COLO829 (cell line): Measurements from ENCODE around the gene MBD1.
A peak's percentile ranks its signal among the peaks of the same experiment; 100 is the strongest.
"Not testable (repeated sequence)": the region's sequence is repeated elsewhere in the genome, so short reads cannot be mapped to it uniquely, and the experiment has no call there.

Experiments used
- DNase-seq: peaks from one replicate; pipeline ENCODE4 v3.0.0; 2012; ENCODE audit warnings: low spot score

The MBD1 gene

DNA sequence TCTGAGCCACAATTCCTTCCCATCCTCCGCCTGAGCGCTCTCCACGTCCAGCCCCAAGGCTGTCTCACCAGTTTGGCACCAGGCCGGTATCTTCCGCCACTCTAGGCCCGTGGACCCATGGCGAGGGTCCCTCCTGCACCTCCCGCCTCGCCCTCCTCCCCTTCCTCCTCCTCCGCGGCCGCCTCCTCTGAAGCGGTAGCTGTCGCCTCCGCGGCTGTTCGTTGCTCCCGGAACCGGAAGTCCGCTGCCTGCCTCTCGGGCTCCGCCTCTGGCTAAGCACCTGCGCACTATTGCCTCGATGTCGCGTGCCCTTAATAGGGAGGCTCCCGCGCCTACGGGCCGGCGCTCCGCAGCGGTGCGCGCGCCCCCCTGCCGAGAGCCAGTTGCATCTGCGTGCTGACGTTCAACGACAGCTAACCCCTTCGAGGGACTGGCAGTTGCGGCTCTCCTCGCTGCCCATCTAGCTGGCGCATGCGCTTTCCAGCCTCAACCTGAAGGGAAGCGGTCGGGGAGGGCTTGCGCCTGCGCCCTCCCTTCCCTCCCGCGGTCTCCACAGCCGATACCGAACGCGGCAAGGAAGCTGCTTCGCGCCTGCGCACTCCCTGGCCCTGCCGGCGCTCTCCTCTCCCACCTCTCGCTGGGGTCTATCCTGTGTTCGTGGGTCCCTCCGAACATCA is at the start of gene MBD1:
MBD1 (minus strand) TSS at position 229 of the 677 bp plus-strand sequence. CDS start 1,531 bp downstream, outside the sequence.
- DNase-seq = peak; percentile 99

GRCh38 chr18:50330176-50330575 is 48.9 kb upstream of the MBD1 start:
- DNase-seq = no peak

DNA sequence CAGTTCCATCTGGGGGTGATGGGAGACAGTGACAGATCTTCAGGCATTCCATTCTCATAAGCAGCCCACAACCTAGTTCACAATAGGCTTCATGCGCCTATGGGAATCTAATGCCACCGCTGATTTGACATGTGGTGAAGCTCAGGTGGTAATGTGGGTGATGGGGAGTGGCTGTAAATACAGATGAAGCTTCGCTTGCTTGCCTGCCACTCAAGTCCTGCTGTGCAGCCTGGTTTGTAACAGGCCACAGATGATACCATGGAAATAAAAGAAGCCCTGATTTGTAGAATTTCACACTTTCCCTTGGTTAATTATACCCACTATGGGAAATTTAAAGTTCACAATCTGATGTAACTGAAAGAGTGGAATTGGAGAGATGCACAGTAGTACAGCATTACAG is 46.7 kb upstream of the MBD1 start:
- DNase-seq = no peak

DNA sequence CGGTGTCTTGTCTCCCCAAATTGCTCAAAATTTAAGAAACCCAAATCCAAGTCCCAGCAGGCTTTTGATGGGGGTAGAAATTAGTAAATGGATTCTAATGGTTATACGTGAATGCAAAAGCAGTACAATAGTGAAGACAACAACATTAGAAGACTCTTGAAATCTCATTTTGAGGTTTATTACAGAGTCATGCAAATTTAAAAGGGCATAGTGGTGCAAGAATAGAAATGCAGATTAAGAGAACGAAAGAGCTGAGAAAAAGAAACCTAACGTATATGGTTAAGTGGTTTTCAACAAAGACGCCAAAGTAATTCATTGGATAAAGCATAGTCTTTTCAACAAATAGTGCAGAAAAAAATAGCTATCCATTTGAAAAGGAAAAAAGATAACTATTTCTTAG is 39.4 kb upstream of the MBD1 start:
- no peak for DNase-seq

DNA sequence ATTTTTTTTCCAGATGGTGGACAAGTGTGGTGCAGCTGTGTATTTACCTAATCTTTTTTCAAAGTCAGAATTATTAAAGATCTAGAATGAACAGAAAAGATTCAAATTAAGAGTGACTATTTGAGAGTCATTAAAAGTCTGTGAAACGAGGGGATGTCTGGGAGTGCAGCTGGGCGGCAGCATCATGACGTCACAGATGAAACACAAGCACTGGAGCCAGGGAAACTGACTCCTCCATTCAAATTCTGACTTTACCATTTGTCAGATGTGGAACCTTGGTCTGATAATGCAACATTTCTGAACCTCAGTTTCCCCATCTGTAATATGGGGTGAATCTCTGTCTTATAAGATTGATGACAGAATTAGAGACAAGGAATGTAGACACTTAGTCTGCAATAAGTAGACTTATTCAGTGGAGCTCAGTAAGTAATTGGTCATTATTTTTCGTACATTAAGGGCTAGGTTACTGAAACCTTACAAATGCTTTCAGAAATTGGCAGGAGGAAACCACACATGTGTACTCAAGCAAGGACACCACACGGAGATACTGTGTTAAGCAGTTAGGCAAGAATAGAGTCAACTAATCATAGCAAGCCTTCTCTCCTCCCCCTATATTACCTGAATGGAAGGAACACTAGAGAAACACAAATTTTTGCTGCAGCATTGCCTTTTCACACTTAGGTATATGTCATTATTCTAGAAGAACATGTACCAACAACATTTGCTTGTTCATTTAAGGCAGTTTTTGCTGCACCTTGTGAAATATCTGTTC is 34.0 kb upstream of the MBD1 start:
- no peak for DNase-seq

DNA sequence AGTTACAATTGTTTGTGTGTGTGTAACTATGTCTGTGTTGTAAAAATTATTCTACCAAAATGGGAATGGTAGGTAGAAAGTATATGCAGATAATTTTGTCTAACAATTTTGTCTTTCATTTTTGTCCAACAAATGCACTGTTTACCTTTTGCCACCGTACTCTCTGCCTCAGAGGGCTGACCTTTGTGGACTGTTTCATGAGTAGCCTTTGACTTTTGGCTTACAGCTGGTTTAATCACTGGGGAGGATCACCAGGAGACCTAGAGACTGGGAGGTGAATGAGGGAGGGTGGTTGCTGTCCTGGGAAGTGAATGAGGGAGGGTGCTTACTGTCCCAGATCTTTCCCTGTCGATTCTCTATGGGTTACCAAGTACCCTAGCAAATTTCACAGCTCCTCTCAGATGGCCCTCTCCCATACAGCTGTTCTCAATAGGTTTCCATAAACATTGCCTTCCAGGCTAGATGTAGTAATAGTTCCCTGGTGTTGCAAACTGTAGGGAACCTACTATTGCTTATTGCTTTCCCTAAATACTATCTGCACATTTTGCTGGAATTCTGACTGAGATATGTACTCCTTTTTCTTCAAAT is 32.6 kb upstream of the MBD1 start:
- DNase-seq = no peak

- DNase-seq = no peak
These were observed 31.8 kb upstream of the MBD1 start for GRCh38 chr18:50313031-50313607.

GRCh38 chr18:50312296-50313030 is 31.1 kb upstream of the MBD1 start:
- DNase-seq = no peak

- no peak for DNase-seq
These were observed 30.3 kb upstream of the MBD1 start for GRCh38 chr18:50311650-50312049.

DNA sequence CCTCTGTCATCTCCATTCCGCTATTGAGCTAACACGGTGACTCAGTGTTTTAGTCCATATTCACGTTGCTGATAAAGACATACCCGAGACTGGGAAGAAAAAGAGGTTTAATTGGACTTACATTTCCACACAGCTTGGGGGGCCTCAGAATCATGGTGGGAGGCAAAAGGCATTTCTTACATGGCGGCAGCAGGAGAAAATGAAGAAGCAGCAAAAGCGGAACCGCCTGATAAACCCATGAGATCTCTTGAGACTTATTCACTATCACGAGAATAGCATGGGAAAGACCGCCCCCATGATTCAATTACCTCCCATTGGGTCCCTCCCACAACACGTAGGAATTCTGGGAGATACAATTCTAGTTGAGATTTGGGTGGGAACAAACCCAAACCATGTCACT is 28.8 kb upstream of the MBD1 start:
- DNase-seq = no peak

DNA sequence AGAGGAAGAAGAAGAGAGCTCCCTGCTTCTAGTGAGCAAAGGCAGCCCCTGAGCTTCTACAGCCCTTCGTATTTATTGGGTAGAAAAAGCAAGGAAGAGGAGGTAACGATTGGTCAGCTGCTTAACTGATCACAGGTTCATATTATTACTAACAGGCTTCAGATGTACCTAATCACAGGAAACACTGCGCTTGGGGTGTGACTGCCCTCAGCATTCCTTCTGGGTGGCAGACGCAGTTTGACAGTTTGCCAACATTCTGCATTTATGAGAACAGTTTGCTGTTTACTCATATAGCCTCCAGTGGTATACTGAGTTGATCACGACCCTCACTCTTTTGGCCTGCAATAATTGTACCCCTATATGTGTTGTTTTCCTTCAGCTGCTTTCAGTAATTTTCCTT is 27.5 kb upstream of the MBD1 start:
- not testable (repeated sequence) for DNase-seq

DNA sequence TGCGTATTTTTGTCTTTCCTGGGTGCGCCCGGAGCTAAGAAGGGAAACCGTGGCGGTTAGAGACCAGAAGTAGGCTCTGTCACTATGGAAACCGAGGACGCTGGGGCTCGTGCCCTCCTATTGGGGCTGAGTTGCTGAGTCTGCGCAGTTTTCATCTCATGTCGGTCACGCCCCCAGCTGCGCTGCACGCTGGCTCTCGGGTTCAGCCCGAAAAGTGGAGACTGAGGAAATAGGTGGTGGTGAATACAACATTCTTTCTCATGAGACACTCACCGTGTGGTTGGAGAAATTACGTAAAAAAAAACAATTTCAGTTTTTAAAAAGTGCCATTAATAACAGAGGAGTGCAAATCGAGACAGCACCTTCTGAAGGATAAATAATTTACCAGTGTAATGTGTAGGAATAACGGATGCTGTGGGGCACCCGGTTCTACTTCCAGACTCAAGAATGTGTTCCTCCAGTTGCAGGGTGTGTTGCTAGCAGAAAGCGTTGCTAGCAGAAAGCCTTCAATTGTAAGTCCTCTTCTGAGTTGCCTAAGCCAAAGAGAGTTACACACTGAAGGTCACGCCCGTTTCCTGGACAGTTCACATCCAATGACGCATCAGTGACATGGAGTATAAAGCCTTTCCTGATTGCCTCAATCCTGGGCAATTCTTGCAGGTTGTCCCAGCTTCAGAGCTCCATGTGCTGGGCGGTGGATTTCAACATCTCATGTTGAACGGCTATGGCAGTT is 26.6 kb upstream of the MBD1 start:
- peak; percentile 94 for DNase-seq

DNA sequence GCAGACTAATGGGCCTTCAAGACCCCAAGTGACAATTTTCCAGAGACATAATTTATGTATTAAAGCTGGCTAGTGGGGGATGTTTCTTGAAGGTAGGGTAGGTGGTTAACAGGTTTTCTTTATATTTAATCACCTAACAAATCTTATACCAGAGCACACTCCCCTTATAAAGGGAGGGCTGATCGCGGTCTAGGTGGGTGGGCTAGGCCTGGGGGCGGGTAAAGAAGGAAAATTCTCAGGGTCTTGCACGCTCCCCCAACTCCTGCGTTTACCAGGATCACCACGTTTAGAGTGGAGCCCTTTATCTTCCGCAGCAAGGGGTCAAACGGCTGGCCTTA is 26.0 kb upstream of the MBD1 start:
- no peak for DNase-seq

DNA sequence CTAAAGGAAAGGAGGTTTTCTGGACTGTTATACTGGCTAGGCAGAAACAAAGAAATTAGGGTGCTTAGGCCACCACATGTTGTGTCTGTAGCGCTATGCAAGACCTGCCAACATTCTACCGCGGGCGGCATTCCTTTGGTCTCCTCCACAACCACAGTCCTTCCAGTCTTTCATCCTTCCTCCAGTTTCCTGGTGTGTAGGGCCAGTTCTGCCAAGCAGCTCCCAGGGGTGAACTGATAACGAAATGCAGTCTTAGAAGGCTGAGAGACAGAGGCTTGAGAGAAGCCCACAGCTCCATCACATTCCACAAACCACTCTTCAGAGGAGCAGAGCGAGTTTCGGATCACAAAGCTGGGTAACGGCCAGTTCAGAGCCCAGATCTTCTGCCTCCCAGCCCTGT is 25.6 kb upstream of the MBD1 start:
- no peak for DNase-seq

GRCh38 chr18:50301074-50301473 is 19.8 kb upstream of the MBD1 start:
- no peak for DNase-seq

- DNase-seq = no peak
These were observed 18.5 kb upstream of the MBD1 start for GRCh38 chr18:50299626-50300388.

- no peak for DNase-seq
These were observed 17.3 kb upstream of the MBD1 start for GRCh38 chr18:50298443-50299284.

DNA sequence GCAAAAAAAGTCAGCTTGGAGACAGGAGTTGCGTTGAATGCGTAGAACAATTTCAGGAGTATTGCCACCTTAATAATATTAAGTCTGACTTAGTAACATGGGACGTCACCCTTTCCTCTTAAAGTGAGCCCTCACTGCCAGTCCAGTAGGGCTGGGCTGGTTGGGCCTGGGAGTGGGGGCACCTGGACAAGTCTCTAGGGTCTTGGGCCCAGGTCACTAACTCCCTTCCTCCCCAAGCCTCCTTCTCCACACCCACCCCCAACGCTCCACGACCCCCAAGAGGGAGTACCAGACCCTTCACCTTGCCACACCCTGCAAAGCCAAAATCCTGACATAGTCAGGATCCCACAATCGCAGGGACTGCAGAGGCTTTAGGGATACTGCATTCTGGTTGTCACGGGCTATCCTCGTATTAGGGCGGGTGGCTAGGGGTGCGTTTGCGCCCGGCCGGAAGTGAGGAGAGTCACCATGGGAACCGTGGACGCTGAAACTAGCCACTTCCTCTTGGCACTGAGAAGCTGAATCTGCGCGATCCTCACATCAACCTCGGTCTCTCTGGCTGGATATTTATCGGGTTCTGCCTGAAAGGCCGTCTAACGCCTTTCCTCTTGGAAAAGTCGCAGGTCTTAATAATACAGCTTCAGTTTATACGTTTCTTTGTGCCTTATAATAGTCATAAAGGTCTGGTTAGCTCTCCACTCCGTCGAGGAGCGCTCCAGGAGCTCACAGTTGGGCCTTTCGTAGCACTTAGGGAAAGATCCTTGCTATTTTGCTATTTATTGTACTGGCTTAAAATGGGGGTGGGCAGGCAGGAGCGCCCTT is 16.5 kb upstream of the MBD1 start:
- peak; percentile 49 for DNase-seq

GRCh38 chr18:50293039-50293438 is 11.7 kb upstream of the MBD1 start:
- no peak for DNase-seq
